Ishikawa (cell line): ENCODE data around the gene TDO2.

Experiments
- CEBPB ChIP-seq: IDR thresholded peaks from 2 replicates; pipeline ENCODE4 v1.6.1; 2012
- CREB1 ChIP-seq: IDR thresholded peaks from 2 replicates; pipeline ENCODE4 v1.6.1; 2012; ENCODE audit warnings: low read depth
- EGR1 ChIP-seq: IDR thresholded peaks from 2 replicates; pipeline ENCODE4 v1.6.1; 2012
- EP300 ChIP-seq: IDR thresholded peaks from 2 replicates; pipeline ENCODE4 v1.6.1; 2012; ENCODE audit warnings: borderline replicate concordance
- FOXM1 ChIP-seq: IDR thresholded peaks from 2 replicates; pipeline ENCODE4 v1.6.1; 2012; ENCODE audit warnings: low read depth, borderline replicate concordance
- MAX ChIP-seq: IDR thresholded peaks from 2 replicates; pipeline ENCODE4 v1.6.1; 2012
- NFIC ChIP-seq: IDR thresholded peaks from 2 replicates; pipeline ENCODE4 v1.6.1; 2012
- RAD21 ChIP-seq: IDR thresholded peaks from 2 replicates; pipeline ENCODE4 v1.6.1; 2012; ENCODE audit warnings: low read depth
- REST ChIP-seq: IDR thresholded peaks from 2 replicates; pipeline ENCODE4 v1.6.1; 2012; ENCODE audit warnings: low read depth, mild to moderate bottlenecking
- TAF1 ChIP-seq: IDR thresholded peaks from 2 replicates; pipeline ENCODE4 v1.6.1; 2012; ENCODE audit warnings: low read depth, mild to moderate bottlenecking
- TCF12 ChIP-seq: IDR thresholded peaks from 2 replicates; pipeline ENCODE4 v1.6.1; 2012; ENCODE audit warnings: low read depth
- TEAD4 ChIP-seq: IDR thresholded peaks from 2 replicates; pipeline ENCODE4 v1.6.1; 2012
- USF1 ChIP-seq: IDR thresholded peaks from 2 replicates; pipeline ENCODE4 v1.6.1; 2012
- YY1 ChIP-seq: IDR thresholded peaks from 2 replicates; pipeline ENCODE4 v1.6.1; 2012; ENCODE audit warnings: low read depth
- ZBTB7A ChIP-seq: IDR thresholded peaks from 2 replicates; pipeline ENCODE4 v1.6.1; 2012; ENCODE audit warnings: low read depth

TDO2 gene

GRCh38 chr4:155946486-155946885, 43.0 kb downstream of the TDO2 start:
- no peak for TF ChIP-seq FOXM1
- TF ChIP-seq MAX: no peak
- no peak for TF ChIP-seq CEBPB
- TF ChIP-seq NFIC: no peak
- no peak for TF ChIP-seq RAD21
- no peak for TF ChIP-seq USF1
- TF ChIP-seq YY1: no peak
- TF ChIP-seq EP300: no peak
- TF ChIP-seq EGR1: no peak
- TF ChIP-seq TAF1: no peak
- no peak for TF ChIP-seq TCF12
- no peak for TF ChIP-seq CREB1
- no peak for TF ChIP-seq REST
- TF ChIP-seq ZBTB7A: no peak
- no peak for TF ChIP-seq TEAD4

- no peak for TF ChIP-seq RAD21
Observed at GRCh38 chr4:155948541-155948940, 45.0 kb downstream of the TDO2 start.

GRCh38 chr4:155950461-155950860, 47.0 kb downstream of the TDO2 start:
- TF ChIP-seq ZBTB7A (no peak), EP300 (no peak), FOXM1 (no peak)

- TF ChIP-seq TEAD4 (no peak), CREB1 (no peak), TAF1 (no peak), NFIC (no peak), MAX (no peak), RAD21 (no peak), USF1 (no peak), EGR1 (no peak), YY1 (no peak), FOXM1 (no peak), ZBTB7A (no peak), EP300 (no peak), TCF12 (no peak), REST (no peak), CEBPB (no peak)
Observed at GRCh38 chr4:155952501-155952901, 49.0 kb downstream of the TDO2 start.

- no peak; the same call in 1 of the 2 replicates for TF ChIP-seq TAF1
- 0 out of 2 replicates have a peak, but pooled peaks have one; percentile 8 for TF ChIP-seq NFIC
- peak; percentile 45; the same call in 1 of the 2 replicates for TF ChIP-seq TCF12
- peak; percentile 63 for TF ChIP-seq RAD21
- TF ChIP-seq YY1: 0 out of 2 replicates have a peak, but pooled peaks have one; percentile 35
- TF ChIP-seq MAX: peak; percentile 68
- no peak; the same call in 1 of the 2 replicates for TF ChIP-seq USF1
- TF ChIP-seq TEAD4: no peak
- peak; percentile 70; the same call in 1 of the 2 replicates for TF ChIP-seq ZBTB7A
- TF ChIP-seq EP300: peak; percentile 29; the same call in 1 of the 2 replicates
Observed at GRCh38 chr4:155953151-155954117, 49.9 kb downstream of the TDO2 start, which contains the start of gene CTSO. TSS of gene CTSO (minus strand) at chr4:155953866. CDS start at chr4:155953847, 19 bp downstream.
